GM12878 (cell line): ENCODE measurements around the gene FAM118B. TPM values are rescaled to one million over a fixed set of nuclear protein-coding genes. Genes with fewer than 3 reads are reported as not detected.

Experiments
- ATAC-seq: fragments of 200-7000 bp; cut with Tn5 transposase; 3 replicates; pipeline ENCODE4 v1.9.1; 2020; ENCODE audit warnings: mild to moderate bottlenecking, moderate library complexity
- BruUV-seq: library from RNA; stranded (reverse); fragments of 400-500 nt; replicated peaks from 2 replicates; lab custom pipeline; 2021; lab: Mats Ljungman, UMichigan
- CTCF ChIA-PET: fragments of 300-600 bp; sonication (Branson Sonifier 250); formaldehyde crosslinking; extraction: SDS; loops from one replicate; lab custom pipeline; 2021; ENCODE audit warnings: inconsistent platforms; lab: Yijun Ruan, JAX
- POLR2A ChIA-PET: fragments of 350-600 bp; formaldehyde crosslinking; extraction: SDS; loops from one replicate; lab custom pipeline; 2021; ENCODE audit warnings: inconsistent platforms; lab: Charles Lee
- RAD21 ChIA-PET: fragments of 300-600 bp; sonication (Branson Sonifier 250); formaldehyde crosslinking; loops from one replicate; lab custom pipeline; 2023; ENCODE audit warnings: antibody characterized with exemption; ENCODE audit not compliant: unreplicated experiment; lab: Charles Lee
- SMC1A ChIA-PET: fragments of 300-600 bp; sonication (Branson Sonifier 250); formaldehyde crosslinking; loops from one replicate; lab custom pipeline; 2023; ENCODE audit not compliant: unreplicated experiment, uncharacterized antibody; lab: Charles Lee
- DNase-seq: peaks from one replicate; pipeline ENCODE4 v3.0.0-alpha.2; 2011; ENCODE audit warnings: low read depth, low spot score
- FAIRE-seq: peaks from 3 replicates; lab custom pipeline; 2011; peaks lifted over from hg19 to GRCh38; lab: Jason Lieb, UNC
- H2AFZ ChIP-seq: 2 replicates; pipeline ENCODE4 v1.6.0; 2011; ENCODE audit warnings: low read depth, low read length, control low read depth; ENCODE audit not compliant: control insufficient read depth
- H3K27ac ChIP-seq: 2 replicates; pipeline ENCODE4 v1.5.1; 2011; ENCODE audit warnings: control low read depth; ENCODE audit not compliant: control insufficient read depth, insufficient read depth
- H3K27me3 ChIP-seq, 2 experiments: replicated peaks in 1 of 2; 2 replicates each; pipeline versions ENCODE4 v1.6.0 to v1.6.1; 2011; ENCODE audit warnings: low read length in 1 of 2; ENCODE audit not compliant: control insufficient read depth in 2 of 2, insufficient read depth in 2 of 2
- H3K36me3 ChIP-seq, 2 experiments: 2 replicates each; pipeline ENCODE4 v1.5.1; 2011; ENCODE audit warnings: low read length in 1 of 2; ENCODE audit not compliant: control insufficient read depth in 2 of 2, insufficient read depth in 2 of 2
- H3K4me1 ChIP-seq: 2 replicates; pipeline ENCODE4 v1.6.1; 2011; ENCODE audit warnings: mild to moderate bottlenecking, low read length, moderate library complexity, mixed read lengths; ENCODE audit not compliant: control insufficient read depth, insufficient read depth
- H3K4me2 ChIP-seq: 2 replicates; pipeline ENCODE4 v1.6.0; 2011; ENCODE audit warnings: control low read depth; ENCODE audit not compliant: control insufficient read depth, insufficient read depth
- H3K4me3 ChIP-seq: fragments of 200-600 bp; sonication (generic); 2 replicates; pipeline ENCODE4 v1.5.1; 2016
- H3K79me2 ChIP-seq: 2 replicates; pipeline ENCODE4 v1.6.0; 2011; ENCODE audit warnings: low read length; ENCODE audit not compliant: control insufficient read depth, insufficient read depth
- H3K9ac ChIP-seq: 2 replicates; pipeline ENCODE4 v1.8.0; 2011; ENCODE audit warnings: low read length, control low read depth, mixed read lengths; ENCODE audit not compliant: control insufficient read depth, insufficient read depth
- H3K9me3 ChIP-seq: replicated peaks from 3 replicates; pipeline ENCODE4 v1.5.1; 2011; ENCODE audit warnings: mild to moderate bottlenecking, low read length; ENCODE audit not compliant: control insufficient read depth, insufficient read depth
- H4K20me1 ChIP-seq: 2 replicates; pipeline ENCODE4 v1.6.0; 2011; ENCODE audit not compliant: control insufficient read depth, insufficient read depth
- CHD2 ChIP-seq: IDR thresholded peaks from 2 replicates; pipeline ENCODE4 v1.6.1; 2011; ENCODE audit warnings: low read depth, low read length, improper control_type of control experiment, borderline replicate concordance
- EP300 ChIP-seq, 2 experiments: fragments of 150-350 bp in 1 of 2; IDR thresholded peaks; 2 replicates each; pipeline ENCODE4 v1.6.1; 2011 to 2012; ENCODE audit warnings: low read depth in 2 of 2, low read length in 2 of 2, borderline replicate concordance in 1 of 2, improper control_type of control experiment in 1 of 2, inconsistent platforms in 1 of 2; ENCODE audit not compliant: control insufficient read depth in 1 of 2
- RB1 ChIP-seq: fragments of 450-650 bp; formaldehyde crosslinking; IDR thresholded peaks from 2 replicates; pipeline ENCODE4 v1.6.1; 2017; ENCODE audit warnings: mild to moderate bottlenecking, borderline replicate concordance
- RUNX3 ChIP-seq: IDR thresholded peaks from 2 replicates; pipeline ENCODE4 v1.6.1; 2012; ENCODE audit warnings: low read length, inconsistent platforms
- TCF12 ChIP-seq: IDR thresholded peaks from 2 replicates; pipeline ENCODE4 v1.6.1; 2011; ENCODE audit warnings: low read depth, mild to moderate bottlenecking, low read length
- ZNF24 ChIP-seq: fragments of 450-650 bp; IDR thresholded peaks from 2 replicates; pipeline ENCODE4 v1.6.1; 2017; ENCODE audit warnings: antibody characterized with exemption, mild to moderate bottlenecking
- ZNF274 ChIP-seq: IDR thresholded peaks from one replicate; pipeline ENCODE4 v1.8.0; 2011; ENCODE audit not compliant: insufficient read length, insufficient read depth
- WGBS: methylation state at CpG from one replicate; pipeline ENCODE4 v1.1.6; 2016; ENCODE audit warnings: low lambda C conversion rate; ENCODE audit not compliant: insufficient replicate concordance, insufficient coverage; ENCODE audit errors: missing lambda C conversion rate; 5-methylcytosine and 5-hydroxymethylcytosine counted together
- in situ Hi-C: fragments of 300-500 bp; cut with MboI; formaldehyde crosslinking; loops from 9 replicates; pipeline ENCODE4 v1.14.3; 2018; ENCODE audit warnings: mixed read lengths
- intact Hi-C: fragments of 100-400 bp; cut with micrococcal nuclease; formaldehyde crosslinking; loops from one replicate; pipeline ENCODE4 v1.14.2; 2022; ENCODE audit not compliant: unreplicated experiment
- polyA plus RNA-seq, 11 experiments: library from polyadenylated mRNA; depleted of rRNA in 4 of 11; unstranded in 6 of 11; stranded (reverse) in 5 of 11; fragments of >200 nt; fragmentation: Nextera tagmentation in 4 of 11; fragmentation: Illumina TruSeq in 1 of 11; extraction: Ambion mirVana in 4 of 11; extraction: Trizol in 1 of 11; gene quantifications; 1 replicate in 1 of 11; 2 replicates in 10 of 11; pipeline versions ENCODE4 v1.2.1 to v1.2.3, GENCODE V29; 2011 to 2016; ENCODE audit warnings: inconsistent platforms in 2 of 11, missing spikeins in 2 of 11, low read depth in 1 of 11
- total RNA-seq, 4 experiments: library from RNA; depleted of rRNA in 3 of 4; stranded (reverse); fragments of >200 nt in 3 of 4; fragmentation: Illumina TruSeq in 1 of 4; extraction: Trizol in 1 of 4; gene quantifications; 2 replicates each; pipeline versions ENCODE4 v1.2.1 to v1.2.3, GENCODE V29; 2013 to 2021
- TF ChIP-seq, protein P1 (sequence below): fragments of 450-650 bp; IDR thresholded peaks from 2 replicates; pipeline ENCODE4 v1.6.1; 2018; ENCODE audit warnings: mild to moderate bottlenecking, low read depth, moderate library complexity; ENCODE audit not compliant: partially characterized antibody
- TF ChIP-seq, protein P2 (sequence below): IDR thresholded peaks from 2 replicates; pipeline ENCODE4 v1.6.1; 2012; ENCODE audit warnings: low read depth, low read length, improper control_type of control experiment
- TF ChIP-seq, protein P3 (sequence below): fragments of 450-650 bp; formaldehyde crosslinking; IDR thresholded peaks from 2 replicates; pipeline ENCODE4 v1.5.0; 2022; ENCODE audit warnings: mild to moderate bottlenecking, missing genetic modification characterization

The FAM118B gene
- total and polyA plus RNA-seq, 10 of the 15 experiments (the other 5 are each of a cell fraction or from before 2014, with no cell fraction given) = 12.8 to 29.7 (median 16.5) TPM

DNA sequence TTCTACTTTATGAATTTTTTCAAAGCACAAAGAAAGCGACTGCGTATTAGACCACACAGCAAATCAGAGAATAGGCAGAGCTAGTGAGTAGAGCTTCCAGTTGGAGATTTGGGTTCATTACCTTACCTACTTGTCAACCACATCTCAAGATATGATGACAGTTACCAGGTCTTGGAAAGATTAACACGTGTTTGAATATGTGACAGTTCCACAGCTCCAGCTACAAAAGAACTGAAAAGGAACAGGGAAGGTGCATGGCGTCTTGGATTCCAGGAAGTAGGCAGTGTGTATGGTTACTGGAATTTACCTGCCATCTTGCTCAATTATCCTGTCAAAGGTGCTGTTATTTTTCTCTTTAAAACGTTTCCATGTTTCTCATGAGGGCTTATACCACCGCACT, 76.7 kb downstream of the FAM118B start:
- Histone ChIP-seq H3K9ac (no peak overlapping the region), H3K4me1 (peaks cover 16% of the 10 kb centered on the region), H3K4me2 (no peak overlapping the region), H3K27me3 (no peaks in the 10 kb centered on the region), H2AFZ (no peak overlapping the region), H3K27ac (no peak overlapping the region), H3K4me3 (no peak overlapping the region), H3K9me3 (no peaks in the 10 kb centered on the region), H4K20me1 (no peaks in the 10 kb centered on the region), H3K36me3 (peaks cover 6 to 10% of the 10 kb centered on the region in 2 experiments; a peak in 3 of 4 replicates), H3K79me2 (peaks cover 6% of the 10 kb centered on the region)
- WGBS = 55% methylated on average over 6 of the region's 6 CpGs
- RAD21 ChIA-PET = no interaction called here
- intact Hi-C loops (no loop called here), in situ Hi-C loops (no loop called here)
- no peak for DNase-seq
- CTCF ChIA-PET = no interaction called here
- no peak for ATAC-seq
- no peak for FAIRE-seq
- BruUV-seq = no TSS peak
- POLR2A ChIA-PET = no interaction called here
- TF ChIP-seq, protein P1, sequence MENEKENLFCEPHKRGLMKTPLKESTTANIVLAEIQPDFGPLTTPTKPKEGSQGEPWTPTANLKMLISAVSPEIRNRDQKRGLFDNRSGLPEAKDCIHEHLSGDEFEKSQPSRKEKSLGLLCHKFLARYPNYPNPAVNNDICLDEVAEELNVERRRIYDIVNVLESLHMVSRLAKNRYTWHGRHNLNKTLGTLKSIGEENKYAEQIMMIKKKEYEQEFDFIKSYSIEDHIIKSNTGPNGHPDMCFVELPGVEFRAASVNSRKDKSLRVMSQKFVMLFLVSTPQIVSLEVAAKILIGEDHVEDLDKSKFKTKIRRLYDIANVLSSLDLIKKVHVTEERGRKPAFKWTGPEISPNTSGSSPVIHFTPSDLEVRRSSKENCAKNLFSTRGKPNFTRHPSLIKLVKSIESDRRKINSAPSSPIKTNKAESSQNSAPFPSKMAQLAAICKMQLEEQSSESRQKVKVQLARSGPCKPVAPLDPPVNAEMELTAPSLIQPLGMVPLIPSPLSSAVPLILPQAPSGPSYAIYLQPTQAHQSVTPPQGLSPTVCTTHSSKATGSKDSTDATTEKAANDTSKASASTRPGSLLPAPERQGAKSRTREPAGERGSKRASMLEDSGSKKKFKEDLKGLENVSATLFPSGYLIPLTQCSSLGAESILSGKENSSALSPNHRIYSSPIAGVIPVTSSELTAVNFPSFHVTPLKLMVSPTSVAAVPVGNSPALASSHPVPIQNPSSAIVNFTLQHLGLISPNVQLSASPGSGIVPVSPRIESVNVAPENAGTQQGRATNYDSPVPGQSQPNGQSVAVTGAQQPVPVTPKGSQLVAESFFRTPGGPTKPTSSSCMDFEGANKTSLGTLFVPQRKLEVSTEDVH = no peak
- TF ChIP-seq, protein P2, sequence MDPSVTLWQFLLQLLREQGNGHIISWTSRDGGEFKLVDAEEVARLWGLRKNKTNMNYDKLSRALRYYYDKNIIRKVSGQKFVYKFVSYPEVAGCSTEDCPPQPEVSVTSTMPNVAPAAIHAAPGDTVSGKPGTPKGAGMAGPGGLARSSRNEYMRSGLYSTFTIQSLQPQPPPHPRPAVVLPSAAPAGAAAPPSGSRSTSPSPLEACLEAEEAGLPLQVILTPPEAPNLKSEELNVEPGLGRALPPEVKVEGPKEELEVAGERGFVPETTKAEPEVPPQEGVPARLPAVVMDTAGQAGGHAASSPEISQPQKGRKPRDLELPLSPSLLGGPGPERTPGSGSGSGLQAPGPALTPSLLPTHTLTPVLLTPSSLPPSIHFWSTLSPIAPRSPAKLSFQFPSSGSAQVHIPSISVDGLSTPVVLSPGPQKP = no peak
- TF ChIP-seq CHD2 (no peak), ZNF24 (no peak), RB1 (no peak), RUNX3 (no peak), ZNF274 (no peak), TCF12 (no peak), EP300 (IDR thresholded peaks at IDR 0.05; ENCODE audit: borderline replicate concordance in 1 of 2, control insufficient read depth in 1 of 2, low read depth in 2 of 2, low read length in 2 of 2) (no peak)
- TF ChIP-seq, protein P3, sequence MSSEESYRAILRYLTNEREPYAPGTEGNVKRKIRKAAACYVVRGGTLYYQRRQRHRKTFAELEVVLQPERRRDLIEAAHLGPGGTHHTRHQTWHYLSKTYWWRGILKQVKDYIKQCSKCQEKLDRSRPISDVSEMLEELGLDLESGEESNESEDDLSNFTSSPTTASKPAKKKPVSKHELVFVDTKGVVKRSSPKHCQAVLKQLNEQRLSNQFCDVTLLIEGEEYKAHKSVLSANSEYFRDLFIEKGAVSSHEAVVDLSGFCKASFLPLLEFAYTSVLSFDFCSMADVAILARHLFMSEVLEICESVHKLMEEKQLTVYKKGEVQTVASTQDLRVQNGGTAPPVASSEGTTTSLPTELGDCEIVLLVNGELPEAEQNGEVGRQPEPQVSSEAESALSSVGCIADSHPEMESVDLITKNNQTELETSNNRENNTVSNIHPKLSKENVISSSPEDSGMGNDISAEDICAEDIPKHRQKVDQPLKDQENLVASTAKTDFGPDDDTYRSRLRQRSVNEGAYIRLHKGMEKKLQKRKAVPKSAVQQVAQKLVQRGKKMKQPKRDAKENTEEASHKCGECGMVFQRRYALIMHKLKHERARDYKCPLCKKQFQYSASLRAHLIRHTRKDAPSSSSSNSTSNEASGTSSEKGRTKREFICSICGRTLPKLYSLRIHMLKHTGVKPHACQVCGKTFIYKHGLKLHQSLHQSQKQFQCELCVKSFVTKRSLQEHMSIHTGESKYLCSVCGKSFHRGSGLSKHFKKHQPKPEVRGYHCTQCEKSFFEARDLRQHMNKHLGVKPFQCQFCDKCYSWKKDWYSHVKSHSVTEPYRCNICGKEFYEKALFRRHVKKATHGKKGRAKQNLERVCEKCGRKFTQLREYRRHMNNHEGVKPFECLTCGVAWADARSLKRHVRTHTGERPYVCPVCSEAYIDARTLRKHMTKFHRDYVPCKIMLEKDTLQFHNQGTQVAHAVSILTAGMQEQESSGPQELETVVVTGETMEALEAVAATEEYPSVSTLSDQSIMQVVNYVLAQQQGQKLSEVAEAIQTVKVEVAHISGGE (CRISPR knock-in tag) = no peak
- TF ChIP-seq, all 136 proteins: peak for 0
- SMC1A ChIA-PET = no interaction called here
